GM21619 (cell line): ENCODE data around the gene SLIT3.
"Not testable (repeated sequence)": the region's sequence is repeated elsewhere in the genome, so short reads cannot be mapped to it uniquely, and the experiment has no call there.

ENCODE experiments used
- ATAC-seq: cut with Tn5 transposase; IDR thresholded peaks from one replicate; pipeline ENCODE4 v1.9.1; 2021; ENCODE audit not compliant: unreplicated experiment

Gene SLIT3

DNA sequence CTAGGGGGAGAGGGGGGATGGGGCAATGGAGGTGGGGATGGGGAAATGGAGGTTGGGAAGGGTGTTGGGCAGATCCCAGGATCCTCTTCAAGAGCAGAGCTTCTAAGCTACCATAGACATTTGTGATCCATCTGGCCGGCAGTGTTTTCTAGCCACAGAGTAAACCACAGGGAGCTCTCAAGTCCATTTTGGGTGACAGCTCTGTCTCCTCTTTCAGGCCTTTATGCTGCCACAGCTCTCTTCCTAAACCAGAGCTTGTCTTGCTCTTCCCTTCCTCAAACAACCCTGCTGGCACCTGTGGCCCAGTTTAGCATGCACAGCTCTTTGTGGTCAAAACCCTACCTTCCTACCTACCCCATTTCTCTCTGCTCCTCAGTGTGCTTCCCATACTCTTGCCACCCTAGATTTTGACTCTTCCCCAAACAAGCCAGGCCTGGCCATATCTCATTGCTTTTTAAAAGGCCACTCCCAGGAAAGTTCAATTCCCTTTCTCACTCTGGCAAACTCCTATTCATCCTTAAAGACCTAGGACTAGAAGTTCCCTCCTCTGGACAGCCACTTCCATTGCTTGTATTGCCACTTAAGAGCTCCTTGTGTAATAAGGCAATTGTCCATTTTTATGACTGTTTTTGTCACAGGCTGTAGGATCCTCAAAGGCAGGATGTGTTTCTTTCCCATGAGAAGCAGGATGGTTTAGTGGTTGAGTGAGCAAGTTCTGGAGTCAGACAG, 637.5 kb downstream of the SLIT3 start:
- no peak for ATAC-seq

DNA sequence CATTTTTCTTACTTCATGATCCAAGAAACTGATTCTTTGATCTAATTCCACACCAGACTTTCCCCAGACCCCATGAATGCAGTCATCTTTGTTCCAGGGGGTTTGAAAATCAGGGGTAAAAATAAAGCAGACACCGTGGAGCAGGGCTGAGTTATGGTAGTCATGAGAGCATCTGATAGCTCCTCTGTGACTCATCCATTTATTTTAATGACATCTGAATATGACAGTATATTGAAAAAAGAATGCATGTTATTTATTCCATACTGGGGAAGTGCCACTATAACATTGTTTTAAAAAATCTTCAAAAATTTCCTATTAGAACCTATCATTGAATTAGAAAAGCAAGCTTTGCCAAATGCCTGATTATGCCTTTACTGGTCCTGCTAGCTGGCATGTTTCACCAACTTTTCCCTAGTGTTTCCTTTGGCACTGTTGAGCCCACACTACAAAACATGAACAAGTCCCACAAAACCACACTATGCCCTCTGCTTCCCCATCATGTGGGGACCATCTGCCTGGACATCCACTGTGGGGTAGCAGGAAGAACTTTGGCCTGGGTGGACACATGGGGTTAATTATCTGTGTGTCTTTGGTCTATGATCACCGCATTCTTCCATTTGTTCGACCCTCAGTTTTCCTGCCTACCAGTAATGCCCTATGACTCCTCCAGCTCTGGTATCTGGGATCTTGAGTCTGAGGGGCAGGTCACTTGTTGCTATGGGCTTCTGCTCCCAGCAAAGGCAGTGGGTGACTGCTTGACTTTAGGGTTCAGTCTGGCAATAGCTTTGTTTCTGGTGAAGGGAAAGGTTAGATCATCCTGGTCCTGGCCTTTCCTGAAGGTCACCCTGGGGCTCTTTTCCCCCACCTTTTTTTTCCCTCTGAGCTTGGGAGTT, 639.1 kb downstream of the SLIT3 start:
- ATAC-seq = no peak

DNA sequence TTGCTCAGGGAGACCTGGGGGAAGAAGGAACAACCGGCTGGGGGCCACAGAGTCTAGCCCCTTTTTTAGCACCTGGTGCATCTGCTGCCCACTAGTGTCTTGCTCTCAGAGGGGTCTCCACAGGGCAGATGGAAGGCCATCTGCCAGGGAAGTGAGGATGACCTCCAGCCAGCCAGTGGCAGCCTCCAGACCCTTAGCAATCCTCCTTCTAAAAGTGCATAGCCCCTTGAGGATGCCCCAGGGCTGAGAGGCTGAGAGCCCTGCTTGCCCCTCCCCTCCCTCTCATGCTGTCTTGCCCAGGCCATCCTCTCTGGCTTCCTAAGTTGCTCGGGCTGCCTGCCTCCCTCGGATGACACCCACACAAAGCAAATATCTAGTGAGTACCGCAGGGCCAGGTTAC, 640.2 kb downstream of the SLIT3 start:
- no peak for ATAC-seq

DNA sequence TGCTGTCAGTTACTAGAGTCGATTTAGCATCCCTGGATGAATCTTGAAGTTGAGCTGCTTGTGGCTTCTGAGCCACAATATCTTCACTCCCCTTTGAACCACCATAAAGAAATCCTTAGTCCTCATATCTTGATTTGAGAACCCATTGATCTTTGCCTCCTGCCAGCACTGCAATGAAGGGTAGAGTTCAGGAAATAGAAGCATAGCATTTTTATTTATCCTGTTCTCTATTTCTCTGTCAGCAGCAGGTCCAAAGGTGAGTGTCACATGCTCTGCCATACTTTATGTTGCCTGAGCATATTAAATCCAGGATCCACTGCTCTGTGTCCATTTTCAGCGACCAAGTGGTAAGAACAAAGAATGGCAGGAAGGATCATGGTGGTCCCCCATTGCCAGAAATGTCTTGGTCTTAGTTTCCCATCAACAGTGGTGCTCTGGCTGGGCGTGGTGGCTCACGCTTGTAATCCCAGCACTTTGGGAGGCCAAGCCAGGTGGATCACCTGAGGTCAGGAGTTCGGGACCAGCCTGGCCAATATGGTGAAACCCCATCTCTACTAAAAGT, 641.6 kb downstream of the SLIT3 start:
- ATAC-seq = no peak

DNA sequence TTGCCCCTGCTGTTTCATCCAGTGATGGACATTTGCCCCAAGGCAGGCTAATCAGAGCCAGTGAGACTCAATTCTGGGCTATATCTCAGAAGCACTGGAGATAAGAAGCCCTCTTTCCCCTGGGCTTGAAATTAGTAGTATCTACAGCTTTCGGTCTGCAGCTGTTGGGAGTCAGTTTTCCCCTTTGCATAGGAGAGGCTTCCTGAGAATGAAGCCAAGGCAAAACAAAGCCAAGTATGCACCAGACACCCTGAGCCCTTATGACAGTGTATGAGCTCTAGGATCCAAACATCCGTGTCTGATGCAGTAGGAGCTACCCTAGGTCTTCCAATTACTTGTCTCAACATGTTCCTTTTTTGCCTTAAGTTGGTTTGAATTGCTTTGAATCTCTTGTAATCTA, 642.5 kb downstream of the SLIT3 start:
- no peak for ATAC-seq

DNA sequence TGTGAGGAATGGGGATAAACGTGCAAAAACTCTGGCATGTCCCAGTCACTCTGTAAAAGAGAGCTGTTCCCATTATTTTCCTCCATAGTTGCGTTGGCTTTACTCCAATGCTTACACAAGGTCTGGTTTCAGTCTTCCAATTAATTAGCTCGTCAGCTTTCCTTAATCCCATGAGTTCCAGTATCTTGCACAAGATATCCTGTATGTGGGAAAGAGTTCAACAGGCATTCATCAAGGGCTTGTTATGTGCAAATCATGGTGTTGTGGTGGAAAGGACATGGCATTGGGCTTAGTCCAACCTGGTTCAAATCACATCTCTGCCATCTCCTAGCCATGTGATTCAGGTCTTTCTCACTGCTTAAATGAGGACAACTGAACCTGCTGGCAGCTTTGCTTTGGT, 644.3 kb downstream of the SLIT3 start:
- no peak for ATAC-seq

DNA sequence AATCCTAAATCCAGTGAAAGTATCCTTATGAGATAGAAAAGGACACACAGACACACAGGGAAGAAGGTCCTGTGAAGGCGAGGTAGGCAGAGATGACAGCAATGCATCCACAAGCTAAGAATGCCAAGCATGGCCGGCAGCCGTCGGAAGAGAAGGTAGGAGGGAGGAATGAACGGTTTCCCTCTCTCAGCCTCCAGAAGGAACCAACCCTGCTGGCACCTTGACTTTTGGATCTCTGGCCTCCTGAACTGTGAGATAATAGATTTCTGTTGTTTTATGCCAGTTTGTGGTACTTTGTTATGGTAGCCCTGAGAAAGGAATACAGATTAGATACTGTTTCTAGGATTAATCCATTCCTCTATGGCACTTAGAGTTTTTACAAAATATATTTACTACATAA, 645.6 kb downstream of the SLIT3 start:
- no peak for ATAC-seq

DNA sequence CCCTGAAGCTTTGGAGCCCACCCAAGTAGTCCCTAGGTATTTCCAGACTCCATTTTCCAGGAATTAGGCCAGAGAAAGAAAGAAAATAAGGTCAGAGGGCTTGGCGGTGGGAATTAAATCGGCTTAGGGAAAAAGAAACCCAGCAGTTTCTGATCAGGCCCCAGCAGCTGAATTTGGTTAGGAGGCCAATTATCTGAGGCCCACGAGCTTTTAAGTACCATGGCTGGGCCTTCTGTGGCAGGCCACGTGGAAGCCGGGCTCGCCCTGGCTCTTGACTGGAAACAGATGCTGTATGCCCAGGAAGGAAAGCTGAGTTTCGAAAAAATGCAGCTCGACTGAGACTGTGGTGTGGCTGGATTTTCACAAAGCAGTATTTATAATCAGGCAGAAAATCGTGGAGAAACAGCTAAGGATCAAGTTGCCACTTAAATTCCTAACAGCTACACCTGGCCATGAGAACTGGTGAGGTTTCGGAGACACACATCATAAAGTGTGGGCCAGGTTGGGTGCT, 646.7 kb downstream of the SLIT3 start:
- no peak for ATAC-seq

DNA sequence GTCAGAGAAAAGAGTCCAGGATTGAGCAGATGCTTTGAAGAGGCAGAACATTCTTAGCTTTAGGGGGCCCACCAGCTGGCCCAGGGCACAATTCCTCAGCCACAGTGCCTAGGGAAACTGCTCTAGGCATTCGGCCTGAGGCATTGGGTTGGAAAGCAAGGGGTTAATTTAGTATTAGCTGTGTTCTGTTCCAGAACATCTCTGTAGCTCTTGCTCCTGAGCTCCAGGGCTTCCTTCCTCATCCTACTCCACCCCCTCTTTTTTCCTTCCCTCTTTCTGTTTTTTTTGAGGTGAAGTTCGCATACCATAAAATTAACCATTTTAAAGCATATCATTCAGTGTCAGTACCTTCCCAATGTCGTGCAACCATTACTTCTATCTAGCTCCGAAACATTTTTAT, 647.3 kb downstream of the SLIT3 start:
- no peak for ATAC-seq

DNA sequence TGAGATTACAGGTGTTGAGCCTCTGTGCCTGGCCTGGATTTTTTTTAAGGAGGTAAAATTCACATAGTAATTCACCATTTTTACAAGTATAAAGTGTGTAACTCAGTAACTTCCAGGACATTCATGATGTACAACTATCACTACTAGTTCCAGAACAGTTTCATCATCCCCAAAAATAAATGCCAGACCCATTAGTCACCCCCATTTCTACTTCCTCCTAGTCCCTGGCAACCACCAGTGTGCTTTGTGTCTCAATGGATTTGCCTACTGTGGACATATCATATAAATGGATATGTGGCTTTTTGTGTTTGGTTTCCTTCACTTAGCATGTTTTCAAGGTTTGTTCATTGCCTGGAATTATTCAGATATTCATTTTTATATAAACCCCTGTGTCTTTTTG, 649.3 kb downstream of the SLIT3 start:
- no peak for ATAC-seq

DNA sequence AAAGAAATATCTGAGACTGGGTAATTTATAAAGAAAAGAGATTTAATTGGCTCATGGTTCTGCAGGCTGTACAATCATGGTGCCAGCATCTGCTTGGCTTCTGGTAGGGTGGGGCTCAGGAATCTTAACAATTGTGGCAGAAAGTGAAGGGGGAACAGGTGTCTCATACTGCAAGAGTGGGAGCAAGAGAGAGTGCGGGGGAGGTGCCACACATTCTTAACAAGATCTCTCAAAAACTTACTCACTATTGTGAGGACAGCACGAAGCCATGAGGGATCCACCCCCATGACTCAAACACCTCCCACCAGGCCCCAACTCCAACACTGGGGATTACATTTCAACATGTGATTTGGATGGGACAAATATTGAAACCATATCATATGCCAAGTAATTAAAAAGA, 651.6 kb downstream of the SLIT3 start:
- no peak for ATAC-seq

DNA sequence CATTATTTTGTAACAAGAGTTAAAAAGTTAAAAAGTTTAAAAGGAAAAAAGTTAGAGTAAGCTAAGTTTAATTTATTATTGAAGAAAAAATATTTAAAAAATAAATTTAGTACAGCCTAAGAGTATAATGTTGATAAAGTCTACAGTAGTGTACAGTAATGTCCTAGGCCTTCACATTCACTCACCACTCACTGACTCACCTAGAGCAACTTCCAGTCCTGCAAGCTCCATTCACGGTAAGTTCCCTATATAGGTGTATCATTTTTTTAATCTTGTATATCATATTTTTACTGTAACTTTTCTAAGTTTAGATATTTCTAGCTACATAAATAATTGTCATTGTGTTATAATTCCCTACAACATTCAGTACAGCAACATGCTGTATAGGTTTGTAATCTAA, 652.4 kb downstream of the SLIT3 start:
- no peak for ATAC-seq

DNA sequence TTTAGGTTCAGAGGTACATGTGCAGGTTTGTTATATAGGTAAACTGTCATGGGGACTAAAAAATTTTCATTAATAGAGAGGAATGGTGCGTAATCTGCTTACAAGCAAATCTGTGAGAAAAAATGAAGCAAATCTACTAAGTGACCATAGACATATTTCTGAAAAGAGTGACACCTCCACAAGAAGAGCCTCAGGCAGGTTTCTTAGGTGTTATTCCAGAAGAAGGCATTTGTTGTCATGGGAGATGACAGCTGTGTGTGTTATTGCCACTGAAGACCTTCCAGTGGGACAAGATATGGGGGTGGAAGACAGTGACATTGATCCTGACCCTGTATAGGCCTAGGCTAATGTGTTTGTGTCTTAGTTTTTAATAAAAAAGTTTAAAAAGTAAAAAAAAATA, 652.9 kb downstream of the SLIT3 start:
- no peak for ATAC-seq

DNA sequence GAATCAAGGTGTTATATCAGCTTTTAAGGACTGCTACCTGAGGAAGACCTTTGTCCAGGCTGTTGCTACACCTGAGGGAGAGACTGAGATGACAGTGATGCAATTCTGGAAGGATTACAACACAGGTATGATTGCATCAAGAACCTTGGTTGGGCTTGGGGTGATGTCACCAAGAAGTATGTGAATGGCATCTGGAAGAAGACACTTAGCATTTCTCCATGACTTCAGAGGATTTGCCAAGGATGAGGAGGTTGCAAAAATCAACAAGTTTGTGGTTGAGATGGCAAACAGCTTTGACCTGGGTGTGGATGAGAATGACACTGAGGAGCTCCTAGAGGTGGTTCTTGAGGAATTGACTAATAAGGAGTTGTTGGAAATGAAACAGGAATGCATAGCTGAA, 653.9 kb downstream of the SLIT3 start:
- no peak for ATAC-seq

DNA sequence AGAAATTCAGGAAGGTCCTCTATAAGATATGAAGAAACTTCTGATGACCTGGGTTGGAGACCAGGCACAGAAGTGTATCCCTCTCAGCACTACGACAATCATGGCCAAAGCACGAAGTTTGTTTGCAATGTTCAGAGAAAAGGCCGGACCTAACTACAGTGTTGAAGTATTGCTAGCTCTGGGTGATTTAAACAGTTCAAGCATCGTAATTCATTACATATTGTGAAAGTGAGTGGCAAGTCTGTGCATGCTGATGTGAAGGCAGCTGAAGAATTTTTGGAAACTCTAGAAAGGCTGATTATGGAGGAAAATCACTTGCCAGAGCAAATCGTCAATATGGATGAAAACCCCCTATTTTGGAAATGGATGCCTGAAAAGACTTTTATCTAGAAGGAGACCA, 654.6 kb downstream of the SLIT3 start:
- ATAC-seq = no peak

DNA sequence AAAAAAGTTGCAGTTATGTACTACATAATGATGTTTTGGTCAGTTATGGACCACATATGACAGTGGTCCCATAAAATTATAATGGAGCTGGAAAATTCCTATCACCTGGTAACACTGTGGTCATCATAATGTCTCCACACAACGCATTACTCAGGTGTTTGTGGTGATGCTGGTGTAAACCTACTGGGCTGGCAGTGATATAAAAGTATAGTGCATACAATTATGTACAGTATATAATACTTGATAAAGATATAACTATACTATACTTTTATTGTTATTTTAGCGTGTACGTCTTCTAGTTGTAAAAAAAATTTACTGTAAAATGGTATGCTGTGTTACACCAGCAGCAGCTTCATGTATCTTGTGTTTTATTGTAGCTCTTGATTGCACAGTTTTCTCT, 655.7 kb downstream of the SLIT3 start:
- no peak for ATAC-seq

DNA sequence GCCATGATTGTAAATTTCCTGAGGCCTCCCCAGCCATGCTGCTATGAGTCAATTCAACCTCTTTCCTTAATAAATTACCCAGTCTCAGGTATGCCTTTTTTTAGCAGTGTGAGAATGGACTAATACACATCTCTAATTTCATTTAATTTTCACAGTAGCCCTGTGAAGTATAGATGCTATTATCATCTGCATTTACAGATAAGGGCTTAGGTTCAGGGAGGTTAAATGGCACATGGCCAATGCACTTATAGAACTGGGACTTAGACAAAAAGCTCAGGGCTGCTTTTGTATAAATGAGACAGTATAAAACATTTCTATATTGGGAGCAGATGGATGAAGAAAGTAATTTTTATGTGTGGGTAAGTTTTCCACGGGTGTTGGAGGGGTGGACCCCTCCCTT, 658.9 kb downstream of the SLIT3 start:
- no peak for ATAC-seq

DNA sequence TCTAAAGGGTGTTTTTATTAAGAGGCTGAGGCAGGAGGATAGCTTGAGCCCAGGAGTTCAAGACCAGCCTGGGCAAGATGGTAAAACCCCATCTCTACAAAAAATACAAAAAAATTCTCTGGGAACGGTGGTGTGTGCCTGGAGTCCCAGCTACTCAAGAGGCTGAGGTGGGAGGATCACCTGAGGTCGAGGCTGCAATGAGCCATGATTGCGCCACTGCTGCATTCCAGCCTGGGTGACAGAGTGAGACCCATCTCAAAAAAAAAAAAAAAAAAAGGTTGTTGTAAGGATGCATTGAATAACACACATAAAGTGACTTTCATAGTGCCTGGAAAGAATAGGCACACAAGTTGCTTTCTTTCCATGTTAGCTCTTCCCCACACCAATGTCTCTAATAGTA, 662.1 kb downstream of the SLIT3 start:
- ATAC-seq = not testable (repeated sequence)

DNA sequence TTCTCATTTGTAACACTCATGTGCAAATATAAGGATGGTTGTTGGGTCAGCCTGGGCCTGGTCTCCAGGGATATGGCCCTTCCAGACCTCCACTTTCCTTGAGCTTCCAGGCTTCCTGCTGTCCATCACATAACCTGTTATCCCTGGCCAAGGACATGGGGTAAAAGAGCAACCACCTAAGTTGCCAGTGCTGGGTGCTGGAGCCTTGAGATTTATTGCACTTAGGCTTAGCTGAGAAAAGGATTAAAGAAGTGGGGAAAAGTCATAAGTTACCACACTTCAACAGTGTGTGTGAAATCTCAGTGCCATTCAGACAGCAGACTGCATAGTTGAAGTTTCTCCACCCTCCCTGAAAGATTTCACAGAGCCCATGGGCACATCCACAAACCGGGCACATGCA, 663.1 kb downstream of the SLIT3 start:
- no peak for ATAC-seq

DNA sequence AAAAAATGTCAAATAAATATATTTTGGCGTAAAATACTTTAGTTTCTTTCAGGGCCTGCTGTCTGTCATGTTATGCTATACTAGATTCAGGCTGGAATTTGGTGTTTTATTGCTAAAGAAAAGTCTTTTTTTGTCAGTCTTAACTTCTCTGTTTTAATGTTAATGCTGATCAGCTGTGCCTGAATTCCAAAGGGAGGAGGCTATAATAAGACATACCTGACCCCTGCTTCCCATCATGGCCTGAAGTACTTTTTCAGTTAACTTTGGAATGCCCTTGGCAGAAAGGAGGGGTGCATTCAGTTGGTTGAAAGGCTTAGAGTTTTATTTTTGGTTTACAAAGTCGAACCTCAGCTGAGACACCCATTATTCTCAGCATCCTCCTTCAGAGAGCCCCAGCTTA, 663.7 kb downstream of the SLIT3 start:
- no peak for ATAC-seq

DNA sequence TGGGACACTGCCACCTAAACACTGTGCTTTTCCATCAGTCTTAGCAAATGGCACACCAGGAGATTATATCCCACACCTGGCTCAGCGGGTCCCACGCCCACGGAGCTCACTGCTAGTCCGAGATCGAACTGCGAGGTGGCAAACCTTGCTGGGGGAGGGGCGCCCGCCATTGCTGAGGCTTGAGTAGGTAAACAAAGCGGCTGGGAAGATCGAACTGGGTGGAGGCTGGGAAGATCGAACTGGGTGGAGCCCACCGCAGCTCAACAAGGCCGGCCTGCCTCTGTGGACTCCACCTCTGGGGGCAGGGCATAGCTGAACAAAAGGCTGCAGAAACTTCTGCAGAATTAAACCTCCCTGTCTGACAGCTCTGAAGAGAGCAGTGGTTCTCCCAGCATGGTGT, 670.0 kb downstream of the SLIT3 start:
- ATAC-seq = not testable (repeated sequence)

DNA sequence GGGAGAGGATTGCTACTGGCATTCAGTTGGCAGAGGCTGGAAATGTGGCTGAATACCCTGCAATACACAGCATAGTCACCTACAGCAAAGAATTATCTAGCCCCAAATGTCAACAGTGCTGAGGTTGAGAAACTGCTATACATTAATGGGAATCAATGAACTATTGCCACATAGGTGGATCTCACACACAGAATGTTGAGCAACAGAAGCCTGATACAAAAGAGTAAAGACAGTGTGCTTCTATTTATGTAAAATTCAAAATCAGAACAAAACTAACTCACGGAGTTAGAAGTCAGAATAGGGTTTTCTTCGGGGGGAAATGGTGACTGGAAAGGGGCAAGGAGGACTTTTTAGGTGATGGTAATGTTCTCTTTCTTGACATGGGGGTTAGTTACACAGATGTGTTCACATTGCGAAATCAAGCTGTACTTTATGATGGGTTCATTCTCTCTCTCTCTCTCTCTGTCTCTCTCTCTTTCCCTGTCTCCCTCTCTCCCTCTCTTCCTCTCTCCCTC, 676.0 kb downstream of the SLIT3 start:
- ATAC-seq = no peak
